Mesodermal cell (in vitro differentiated cells): ENCODE measurements around the gene STXBP6.
A peak's percentile ranks its signal among the peaks of the same experiment; 100 is the strongest.

Source experiments
- H3K27ac ChIP-seq: 2 replicates; pipeline ENCODE4 v1.7.0; 2013; ENCODE audit warnings: mild to moderate bottlenecking, low read depth, low read length, moderate library complexity; ENCODE audit not compliant: severe bottlenecking
- H3K36me3 ChIP-seq: 2 replicates; pipeline ENCODE4 v1.7.1; 2013; ENCODE audit warnings: mild to moderate bottlenecking, low read length, moderate library complexity; ENCODE audit not compliant: control insufficient read depth, insufficient read depth
- H3K4me1 ChIP-seq: one replicate; pipeline ENCODE4 v1.7.1; 2013; ENCODE audit warnings: mild to moderate bottlenecking, low read length; ENCODE audit not compliant: insufficient read depth, control insufficient read depth, poor library complexity, severe bottlenecking
- H3K4me3 ChIP-seq: 2 replicates; pipeline ENCODE4 v1.7.0; 2013; ENCODE audit warnings: low read length, control low read depth, mild to moderate bottlenecking; ENCODE audit not compliant: insufficient read depth, poor library complexity, severe bottlenecking; ENCODE audit errors: extremely low read depth
- H3K9me3 ChIP-seq: 2 replicates; pipeline ENCODE4 v1.7.1; 2013; ENCODE audit warnings: mild to moderate bottlenecking, low read length, moderate library complexity; ENCODE audit not compliant: control insufficient read depth
- WGBS, 2 experiments: methylation state at CpG; one replicate each; pipeline ENCODE4 v1.1.5; 2013; ENCODE audit warnings: missing lambda C conversion rate in 2 of 2; ENCODE audit not compliant: insufficient coverage in 2 of 2; 5-methylcytosine and 5-hydroxymethylcytosine counted together

STXBP6 gene

DNA sequence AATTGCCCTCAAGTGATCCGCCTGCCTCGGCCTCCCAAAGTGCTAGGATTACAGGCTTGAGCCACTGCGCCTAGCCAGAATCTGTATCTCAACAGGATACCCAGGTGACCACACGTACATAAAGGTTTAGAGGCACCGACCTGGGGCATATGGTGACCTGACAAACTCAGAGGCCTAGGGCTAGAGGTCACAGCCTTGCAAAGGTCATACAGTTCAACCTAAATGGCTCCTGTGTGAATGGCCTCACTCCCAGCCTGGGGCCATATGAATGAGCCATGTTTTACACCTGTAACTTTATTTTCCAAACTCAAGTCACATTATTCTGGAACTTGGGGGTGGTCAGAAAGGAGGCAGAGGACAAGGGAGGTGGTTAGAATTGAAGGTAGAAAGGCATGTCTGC lies 10.0 kb downstream of the STXBP6 start:
- Histone ChIP-seq H3K4me1 (peaks cover 4% of the 10 kb centered on the region), H3K9me3 (no peaks in the 10 kb centered on the region), H3K4me3 (no peak overlapping the region), H3K36me3 (no peaks in the 10 kb centered on the region), H3K27ac (no peak overlapping the region)
- 97 to 98% methylated on average over 5 of the region's 5 CpGs for WGBS, 2 experiments

GRCh38 chr14:25038044-25038668 lies 11.8 kb downstream of the STXBP6 start:
- H3K9me3 ChIP-seq = no peaks in the 10 kb centered on the region
- peaks cover 4% of the 10 kb centered on the region for H3K4me1 ChIP-seq
- H3K27ac ChIP-seq = no peak overlapping the region
- H3K4me3 ChIP-seq = no peak overlapping the region
- WGBS, 2 experiments = 67% methylated on average over 1 of the region's 4 CpGs; no CpG with 5 or more reads in 1 of the 2 experiments
- H3K36me3 ChIP-seq = no peaks in the 10 kb centered on the region

- 100% methylated on average over 1 of the region's 2 CpGs for WGBS, 2 experiments
- Histone ChIP-seq H3K4me1 (peaks cover 4% of the 10 kb centered on the region), H3K9me3 (no peaks in the 10 kb centered on the region), H3K27ac (peak overlapping the region; percentile 51), H3K36me3 (no peaks in the 10 kb centered on the region), H3K4me3 (no peak overlapping the region)
Observed at GRCh38 chr14:25037032-25037431, 12.9 kb downstream of the STXBP6 start.

DNA sequence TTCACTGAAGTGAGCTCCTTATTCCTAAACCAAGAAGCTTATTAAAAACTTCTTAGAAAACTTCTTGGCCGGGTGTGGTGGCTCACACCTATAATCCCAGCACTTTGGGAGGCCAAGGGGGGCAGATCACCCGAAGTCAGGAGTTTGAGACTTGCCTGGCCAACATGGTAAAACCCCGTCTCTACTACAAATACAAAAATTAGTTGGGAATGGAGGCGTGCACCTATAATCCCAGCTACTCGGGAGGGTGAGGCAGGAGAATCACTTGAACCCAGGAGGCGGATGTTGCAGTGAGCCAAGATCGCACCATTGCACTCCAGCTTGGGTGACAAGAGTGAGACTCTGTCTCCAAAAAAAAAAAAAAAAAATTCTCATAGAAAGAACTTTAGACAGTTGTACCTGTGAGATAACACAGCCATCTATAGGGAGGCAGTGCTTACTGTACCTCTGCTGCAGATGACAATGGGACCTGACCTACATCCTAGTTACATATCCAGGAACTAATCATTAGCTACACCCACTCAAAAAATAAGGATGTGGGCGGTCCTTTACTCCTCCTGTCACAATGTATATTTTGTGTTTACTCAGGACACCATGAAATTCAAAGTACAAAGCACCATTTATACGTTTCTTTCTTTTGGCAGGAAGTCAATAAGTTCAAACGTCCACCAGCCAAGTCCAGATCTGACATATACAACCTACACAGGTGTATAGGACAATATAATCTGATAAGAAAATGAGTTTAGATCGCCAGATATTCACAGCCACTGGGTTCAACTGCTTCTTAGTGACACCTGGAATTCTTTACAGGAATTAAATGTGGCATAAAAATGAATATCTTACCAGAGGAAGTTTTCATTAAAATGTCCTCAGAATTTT lies 14.9 kb downstream of the STXBP6 start:
- H3K4me1 ChIP-seq = peaks cover 4% of the 10 kb centered on the region
- H3K27ac ChIP-seq = no peak overlapping the region
- no peaks in the 10 kb centered on the region for H3K9me3 ChIP-seq
- WGBS, 2 experiments = 82 to 100% methylated on average over 4 to 6 of the region's 11 CpGs
- no peaks in the 10 kb centered on the region for H3K36me3 ChIP-seq
- H3K4me3 ChIP-seq = no peak overlapping the region

GRCh38 chr14:25033358-25033757 lies 16.6 kb downstream of the STXBP6 start:
- 100% methylated on average over 1 of the region's 1 CpG for WGBS, 2 experiments
- peaks cover 4% of the 10 kb centered on the region for H3K4me1 ChIP-seq

DNA sequence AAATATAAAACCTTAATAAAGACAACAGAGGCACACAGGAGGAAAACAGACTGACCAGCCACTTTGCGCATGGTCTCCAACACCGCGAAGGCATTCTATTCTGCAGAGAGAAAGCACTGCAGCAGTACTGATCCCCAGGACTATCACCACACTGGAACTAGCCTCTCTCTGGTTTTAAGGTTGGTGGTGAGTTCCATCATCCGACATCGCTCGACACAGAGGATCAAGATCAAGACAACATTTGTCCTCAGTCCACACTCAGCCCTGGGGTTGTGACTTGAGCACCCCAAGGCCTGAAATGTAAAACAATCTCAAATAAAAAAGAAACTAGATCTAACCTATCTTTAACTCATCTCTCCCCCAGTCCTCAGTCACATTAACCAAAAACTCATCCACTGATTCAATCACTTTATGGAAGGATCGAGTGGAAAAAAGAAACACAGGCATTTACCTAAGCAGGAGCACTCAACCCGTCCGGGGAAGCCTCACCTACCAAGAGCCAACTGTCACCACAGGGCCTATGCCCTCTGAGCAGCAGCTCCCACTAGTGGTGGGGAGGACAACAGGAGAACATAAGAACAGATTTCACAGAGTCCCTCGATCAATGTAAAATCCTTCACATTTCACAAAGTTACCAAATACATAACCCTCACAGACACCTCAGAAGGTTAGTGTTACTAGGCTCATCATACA lies 17.7 kb downstream of the STXBP6 start:
- Histone ChIP-seq H3K9me3 (no peaks in the 10 kb centered on the region), H3K27ac (no peak overlapping the region), H3K4me1 (no peaks in the 10 kb centered on the region), H3K36me3 (no peaks in the 10 kb centered on the region), H3K4me3 (no peak overlapping the region)
- WGBS, 2 experiments = 100% methylated on average over 5 to 8 of the region's 10 CpGs

More at GRCh38 chr14:25033358-25033757, 16.6 kb downstream of the STXBP6 start:
- H3K9me3 ChIP-seq = no peaks in the 10 kb centered on the region
- H3K4me3 ChIP-seq = no peak overlapping the region
- H3K27ac ChIP-seq = no peak overlapping the region
- H3K36me3 ChIP-seq = no peaks in the 10 kb centered on the region

- 94% methylated on average over 3 of the region's 4 CpGs; no CpG with 5 or more reads in 1 of the 2 experiments for whole genome bisulfite sequencing, 2 experiments
- Histone ChIP-seq H3K4me1 (no peaks in the 10 kb centered on the region), H3K9me3 (no peaks in the 10 kb centered on the region)
Observed at GRCh38 chr14:25026476-25027137, 23.3 kb downstream of the STXBP6 start.

GRCh38 chr14:25019892-25020291 lies 30.1 kb downstream of the STXBP6 start:
- WGBS, 2 experiments = no CpG with 5 or more reads among the region's 1 CpG
- H3K36me3 ChIP-seq = no peaks in the 10 kb centered on the region
- H3K4me3 ChIP-seq = no peak overlapping the region

More at GRCh38 chr14:25026476-25027137, 23.3 kb downstream of the STXBP6 start:
- no peak overlapping the region for H3K4me3 ChIP-seq
- no peaks in the 10 kb centered on the region for H3K36me3 ChIP-seq
- no peak overlapping the region for H3K27ac ChIP-seq

GRCh38 chr14:25017562-25017961 lies 32.4 kb downstream of the STXBP6 start:
- WGBS, 2 experiments = 82 to 83% methylated on average over 2 of the region's 2 CpGs
- no peaks in the 10 kb centered on the region for H3K9me3 ChIP-seq
- H3K27ac ChIP-seq = no peak overlapping the region

More at GRCh38 chr14:25019892-25020291, 30.1 kb downstream of the STXBP6 start:
- Histone ChIP-seq H3K4me1 (no peaks in the 10 kb centered on the region), H3K27ac (no peak overlapping the region), H3K9me3 (no peaks in the 10 kb centered on the region)

GRCh38 chr14:25015761-25016160 lies 34.2 kb downstream of the STXBP6 start:
- H3K36me3 ChIP-seq = no peaks in the 10 kb centered on the region
- no peaks in the 10 kb centered on the region for H3K9me3 ChIP-seq
- WGBS, 2 experiments = 100% methylated on average over 1 of the region's 1 CpG; no CpG with 5 or more reads in 1 of the 2 experiments
- H3K4me1 ChIP-seq = peaks cover 4% of the 10 kb centered on the region
- H3K27ac ChIP-seq = no peak overlapping the region
- H3K4me3 ChIP-seq = no peak overlapping the region

More at GRCh38 chr14:25017562-25017961, 32.4 kb downstream of the STXBP6 start:
- H3K36me3 ChIP-seq = no peaks in the 10 kb centered on the region
- no peaks in the 10 kb centered on the region for H3K4me1 ChIP-seq
- no peak overlapping the region for H3K4me3 ChIP-seq
